Limb (tissue), 2 donors: ENCODE results near the gene UBAC2.

Experiments
- DNase-seq, 2 donors: peaks; one replicate each; pipeline ENCODE4 v3.0.0-alpha.2; 2016; ENCODE audit errors: extremely low spot score in 2 of 2

Gene UBAC2

GRCh38 chr13:99269627-99270241, 69.1 kb downstream of the UBAC2 start:
- DNase-seq, result peak in 1 of 2 donors; percentile 64

DNA sequence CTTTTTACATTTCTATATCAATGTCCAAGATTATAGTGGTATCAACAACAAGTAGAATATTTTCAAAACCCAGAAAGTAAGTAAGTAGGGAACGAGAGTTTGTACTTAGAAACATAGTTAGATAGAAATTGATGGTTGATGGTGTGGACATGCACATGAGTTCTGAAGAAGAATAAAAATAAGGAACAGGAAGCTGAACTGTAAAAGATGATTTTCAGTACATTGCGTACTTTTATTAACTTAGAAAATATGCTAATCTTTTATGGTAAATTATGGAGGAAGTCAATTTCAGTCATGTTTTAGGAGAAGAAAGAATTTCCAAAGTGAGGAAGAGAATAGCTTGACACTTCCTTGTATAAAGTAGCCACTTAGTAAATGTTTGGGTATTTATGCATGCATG, 69.9 kb downstream of the UBAC2 start:
- DNase-seq, result no peak

DNA sequence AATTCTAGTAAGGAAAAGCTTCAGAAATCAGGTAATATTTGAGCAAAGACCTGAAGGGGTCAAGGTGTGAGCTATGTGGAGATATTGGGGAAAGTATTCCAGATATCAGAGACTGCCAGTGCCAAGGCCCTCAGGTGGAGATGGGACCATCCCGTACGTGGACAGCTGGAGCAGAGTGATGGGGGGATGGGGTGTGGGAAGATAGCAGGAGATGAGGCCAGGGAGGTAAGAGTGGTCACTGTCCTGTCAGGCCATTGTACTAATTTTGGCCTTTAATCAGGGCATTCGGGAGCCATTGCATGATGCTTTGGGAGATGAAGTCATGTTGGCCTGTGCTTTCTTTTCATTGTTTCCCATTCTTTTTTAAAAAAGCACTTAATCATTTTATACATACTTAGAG, 70.6 kb downstream of the UBAC2 start:
- no peak for DNase-seq

DNA sequence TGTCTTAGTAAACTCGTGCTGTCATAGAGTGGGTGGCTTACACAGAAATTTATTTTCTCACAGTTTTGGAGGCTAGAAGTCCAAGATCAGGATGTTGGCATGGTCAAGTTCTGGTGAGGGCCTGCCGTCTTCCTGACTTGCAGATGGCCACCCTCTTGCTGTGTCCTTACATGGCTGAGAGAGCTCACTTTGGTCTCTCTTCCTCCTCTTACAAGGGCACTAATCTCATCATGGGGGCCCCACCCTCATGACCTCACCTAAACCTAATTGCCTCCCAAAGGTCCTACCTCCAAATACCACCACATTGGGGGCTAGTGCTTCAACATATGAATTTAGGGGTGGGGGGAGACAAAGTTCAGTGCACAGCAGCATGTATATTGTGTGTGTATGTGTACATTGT, 71.8 kb downstream of the UBAC2 start:
- DNase-seq, result no peak

- no peak for DNase-seq
Observed at GRCh38 chr13:99273128-99273527, 72.5 kb downstream of the UBAC2 start.

GRCh38 chr13:99275093-99275469, 74.4 kb downstream of the UBAC2 start:
- DNase-seq, result no peak

GRCh38 chr13:99276706-99277105, 76.1 kb downstream of the UBAC2 start:
- DNase-seq, result no peak

GRCh38 chr13:99277629-99278028, 77.0 kb downstream of the UBAC2 start:
- no peak for DNase-seq

- DNase-seq, result no peak
Observed at GRCh38 chr13:99278200-99278599, 77.5 kb downstream of the UBAC2 start.

GRCh38 chr13:99278843-99279242, 78.2 kb downstream of the UBAC2 start:
- no peak for DNase-seq

GRCh38 chr13:99279637-99280036, 79.0 kb downstream of the UBAC2 start:
- no peak for DNase-seq

DNA sequence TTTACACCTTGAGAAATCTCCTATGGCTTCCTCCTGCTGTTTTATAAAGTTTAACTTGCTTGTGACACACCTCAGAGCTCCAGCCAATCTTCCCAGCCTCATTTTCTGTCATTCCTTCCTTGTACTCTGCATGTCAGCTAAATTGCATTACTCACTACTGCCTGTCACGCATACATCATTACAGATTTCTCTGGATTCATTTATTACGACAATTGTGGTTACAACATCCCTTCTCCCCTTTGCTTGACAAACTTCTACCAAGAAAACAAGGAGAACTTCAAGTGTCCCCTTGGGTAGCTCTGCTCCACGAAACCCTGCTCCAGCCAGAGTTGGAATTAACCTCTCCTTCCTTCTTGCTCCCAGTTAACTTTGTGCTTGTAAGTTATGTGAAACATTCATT, 79.5 kb downstream of the UBAC2 start:
- no peak for DNase-seq

DNA sequence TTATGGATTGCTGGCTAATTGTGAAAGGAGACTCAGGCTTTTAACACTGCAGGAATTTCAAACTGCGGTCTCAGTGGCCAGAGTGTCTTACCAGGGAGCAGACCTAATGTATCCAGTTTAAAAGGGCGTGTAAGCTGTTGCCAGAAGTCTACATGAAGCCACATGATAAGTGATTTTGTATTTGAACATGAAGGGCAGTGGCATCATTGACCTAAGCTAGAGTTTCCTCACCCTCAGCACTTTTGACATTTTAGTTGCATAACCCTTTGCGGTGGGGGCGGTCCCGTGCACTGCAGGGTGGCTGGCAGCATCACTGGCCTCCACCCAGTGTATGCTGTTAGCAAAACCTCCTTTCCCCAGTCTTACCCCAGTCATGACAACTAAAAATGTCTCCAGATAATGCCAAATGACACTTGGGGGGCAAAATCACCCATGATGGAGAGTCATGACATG, 81.2 kb downstream of the UBAC2 start:
- DNase-seq, result no peak

GRCh38 chr13:99282264-99283231, 81.9 kb downstream of the UBAC2 start:
- DNase-seq, result no peak

GRCh38 chr13:99285432-99286182, 85.0 kb downstream of the UBAC2 start:
- DNase-seq, result no peak

DNA sequence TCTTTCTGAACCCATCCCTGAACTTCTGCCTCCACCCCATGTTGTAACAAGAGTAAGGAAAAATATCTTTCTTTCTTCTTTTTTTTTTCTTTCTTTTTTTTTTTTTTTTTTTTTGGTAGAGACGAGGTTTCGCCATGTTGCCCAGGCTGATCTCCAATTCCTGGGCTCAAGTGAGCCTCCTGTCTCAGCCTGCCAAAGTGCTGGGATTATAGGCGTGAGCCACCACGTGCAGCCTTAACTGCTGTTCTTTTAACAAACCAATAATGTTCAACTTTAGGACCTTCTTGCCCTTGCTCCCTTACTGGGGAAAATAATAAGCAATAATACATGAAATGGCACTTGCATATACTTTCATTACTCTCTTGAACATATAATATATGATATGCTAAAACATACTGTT, 86.9 kb downstream of the UBAC2 start:
- no peak for DNase-seq

GRCh38 chr13:99288089-99288488, 87.4 kb downstream of the UBAC2 start:
- no peak for DNase-seq

GRCh38 chr13:99289271-99289670, 88.6 kb downstream of the UBAC2 start:
- DNase-seq, result no peak

- no peak for DNase-seq
Observed at GRCh38 chr13:99289674-99290337, 89.2 kb downstream of the UBAC2 start.

- DNase-seq, result no peak
Observed at GRCh38 chr13:99290894-99291293, 90.2 kb downstream of the UBAC2 start.

DNA sequence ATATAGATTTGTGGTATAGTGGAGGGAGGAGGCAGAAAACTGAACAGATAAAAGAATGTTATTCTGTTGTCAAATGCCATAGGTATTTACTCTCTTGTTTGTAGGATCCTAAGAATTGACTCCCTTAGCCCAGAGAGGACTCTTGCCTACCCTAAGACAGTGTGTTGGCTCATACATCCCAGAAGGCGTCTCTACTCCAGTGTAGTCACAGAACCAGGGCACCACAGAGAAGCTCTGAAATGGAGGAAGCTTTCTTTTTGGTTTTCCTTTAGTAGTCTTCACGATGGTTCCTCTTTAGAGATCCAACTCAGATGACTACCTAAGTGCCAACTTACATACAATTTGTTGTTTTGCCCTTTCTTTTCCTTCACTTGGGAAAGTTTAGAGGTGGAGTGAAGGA, 92.5 kb downstream of the UBAC2 start:
- no peak for DNase-seq

DNA sequence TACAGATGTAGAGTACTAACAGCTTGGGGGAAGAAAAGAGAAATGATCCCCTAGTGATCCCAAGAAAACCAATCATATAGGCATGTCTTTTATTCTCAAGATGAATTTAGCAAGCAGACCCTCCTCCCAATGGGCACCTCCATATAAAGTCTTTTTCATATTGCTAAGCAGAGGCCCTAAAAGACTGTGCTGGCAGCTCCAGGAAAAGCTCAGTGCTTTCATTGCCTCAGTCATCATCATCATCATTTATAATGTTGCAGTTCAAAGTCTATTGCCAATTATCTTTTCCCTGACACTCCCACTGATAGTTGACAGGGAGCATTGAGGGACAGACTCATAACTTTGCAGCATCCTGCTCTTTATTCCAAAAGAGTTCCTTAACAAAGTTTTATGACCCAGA, 93.5 kb downstream of the UBAC2 start:
- no peak for DNase-seq
